Stimulated activated CD4-positive, alpha-beta T cell treated with anti-CD3 and anti-CD28 coated beads, Interleukin-15, amount 100 ng/mL, for 48 hours (primary cell): ENCODE results near the gene PDE11A.

Experiments used
- DNase-seq, 2 donors: peaks; one replicate each; pipeline ENCODE4 v3.0.0-alpha.2; 2020; ENCODE audit warnings: low read depth in 2 of 2

Gene PDE11A

GRCh38 chr2:177600917-177601316 lies 471.7 kb downstream of the PDE11A start:
- DNase-seq: no peak

- DNase-seq: no peak
Observed at GRCh38 chr2:177599956-177600355, 472.6 kb downstream of the PDE11A start.

- no peak for DNase-seq
Observed at GRCh38 chr2:177599139-177599688, 473.4 kb downstream of the PDE11A start.

GRCh38 chr2:177598326-177599138 lies 474.0 kb downstream of the PDE11A start:
- DNase-seq: no peak

GRCh38 chr2:177597759-177598158 lies 474.8 kb downstream of the PDE11A start:
- DNase-seq: no peak

GRCh38 chr2:177596866-177597265 lies 475.7 kb downstream of the PDE11A start:
- DNase-seq: no peak

- no peak for DNase-seq
Observed at GRCh38 chr2:177595126-177595845, 477.3 kb downstream of the PDE11A start.

- no peak for DNase-seq
Observed at GRCh38 chr2:177593402-177593801, 479.2 kb downstream of the PDE11A start.

GRCh38 chr2:177592945-177593344 lies 479.6 kb downstream of the PDE11A start:
- DNase-seq: no peak

GRCh38 chr2:177592397-177592796 lies 480.2 kb downstream of the PDE11A start:
- DNase-seq: no peak

GRCh38 chr2:177589186-177589585 lies 483.4 kb downstream of the PDE11A start:
- no peak for DNase-seq

- DNase-seq: no peak
Observed at GRCh38 chr2:177588671-177589070, 483.9 kb downstream of the PDE11A start.

GRCh38 chr2:177587371-177587770 lies 485.2 kb downstream of the PDE11A start:
- no peak for DNase-seq

- DNase-seq: no peak
Observed at GRCh38 chr2:177586154-177586553, 486.4 kb downstream of the PDE11A start.

GRCh38 chr2:177585234-177585863 lies 487.2 kb downstream of the PDE11A start:
- no peak for DNase-seq

- DNase-seq: no peak
Observed at GRCh38 chr2:177584030-177584692, 488.4 kb downstream of the PDE11A start.

- no peak for DNase-seq
Observed at GRCh38 chr2:177582000-177582399, 490.6 kb downstream of the PDE11A start.

GRCh38 chr2:177579486-177580036 lies 493.0 kb downstream of the PDE11A start:
- DNase-seq: no peak

GRCh38 chr2:177578454-177578853 lies 494.1 kb downstream of the PDE11A start:
- no peak for DNase-seq

- DNase-seq: no peak
Observed at GRCh38 chr2:177577075-177577474, 495.5 kb downstream of the PDE11A start.

- DNase-seq: no peak
Observed at GRCh38 chr2:177575358-177575757, 497.2 kb downstream of the PDE11A start.

GRCh38 chr2:177574356-177574755 lies 498.2 kb downstream of the PDE11A start:
- no peak for DNase-seq
